H9 (cell line): ENCODE measurements around the gene TLCD3A. TPM values are rescaled to one million over a fixed set of nuclear protein-coding genes. Genes with fewer than 3 reads are reported as not detected.

ENCODE experiments used
- DNase-seq: peaks from one replicate; pipeline ENCODE4 v3.0.0-alpha.2; 2017
- H2AFZ ChIP-seq: one replicate; pipeline ENCODE4 v1.6.1; 2013; ENCODE audit warnings: mild to moderate bottlenecking, low read length, control low read depth, moderate library complexity
- H2AK5ac ChIP-seq: 2 replicates; pipeline ENCODE4 v1.6.1; 2013; ENCODE audit warnings: low read length, control low read depth, mixed read lengths; ENCODE audit not compliant: insufficient read length
- H2BK120ac ChIP-seq: one replicate; pipeline ENCODE4 v1.6.1; 2013; ENCODE audit warnings: low read depth, mild to moderate bottlenecking, low read length, control low read depth, inconsistent platforms; ENCODE audit not compliant: poor library complexity, severe bottlenecking
- H2BK12ac ChIP-seq: 2 replicates; pipeline ENCODE4 v1.6.1; 2013; ENCODE audit warnings: low read length, control low read depth, mixed read lengths, low read depth; ENCODE audit not compliant: insufficient read length
- H2BK15ac ChIP-seq: 2 replicates; pipeline ENCODE4 v1.6.1; 2013; ENCODE audit warnings: low read depth, low read length, control low read depth
- H2BK20ac ChIP-seq: one replicate; pipeline ENCODE4 v1.6.1; 2013; ENCODE audit warnings: low read depth, mild to moderate bottlenecking, low read length, control low read depth, inconsistent platforms; ENCODE audit not compliant: poor library complexity, severe bottlenecking
- H2BK5ac ChIP-seq: 2 replicates; pipeline ENCODE4 v1.6.1; 2013; ENCODE audit warnings: low read length, control low read depth, mixed read lengths; ENCODE audit not compliant: insufficient read length
- H3K14ac ChIP-seq: 2 replicates; pipeline ENCODE4 v1.6.1; 2013; ENCODE audit warnings: low read length, control low read depth; ENCODE audit not compliant: insufficient read depth
- H3K18ac ChIP-seq: 2 replicates; pipeline ENCODE4 v1.6.1; 2013; ENCODE audit warnings: low read depth, mild to moderate bottlenecking, mixed read lengths, low read length, control low read depth; ENCODE audit not compliant: insufficient read length
- H3K23ac ChIP-seq: 2 replicates; pipeline ENCODE4 v1.6.1; 2013; ENCODE audit warnings: low read length, control low read depth, mixed read lengths, low read depth; ENCODE audit not compliant: insufficient read length
- H3K23me2 ChIP-seq: 2 replicates; pipeline ENCODE4 v1.6.1; 2013; ENCODE audit warnings: low read depth, mild to moderate bottlenecking, mixed read lengths, low read length, control low read depth; ENCODE audit not compliant: insufficient read length, poor library complexity, severe bottlenecking
- H3K27ac ChIP-seq: 2 replicates; pipeline ENCODE4 v1.5.1; 2013; ENCODE audit warnings: low read length, control low read depth, mixed read lengths, low read depth; ENCODE audit not compliant: insufficient read length
- H3K27me3 ChIP-seq: 2 replicates; pipeline ENCODE4 v1.6.1; 2013; ENCODE audit warnings: low read length, control low read depth, inconsistent platforms; ENCODE audit not compliant: insufficient read depth
- H3K4ac ChIP-seq: 2 replicates; pipeline ENCODE4 v1.6.1; 2013; ENCODE audit warnings: low read depth, mild to moderate bottlenecking, control low read depth, inconsistent platforms, low read length, moderate library complexity
- H3K4me1 ChIP-seq: 2 replicates; pipeline ENCODE4 v1.6.1; 2013; ENCODE audit warnings: low read length, control low read depth, inconsistent platforms; ENCODE audit not compliant: insufficient read depth
- H3K4me2 ChIP-seq: 2 replicates; pipeline ENCODE4 v1.6.1; 2013; ENCODE audit warnings: low read length, control low read depth, mixed read lengths; ENCODE audit not compliant: insufficient read length, insufficient read depth
- H3K56ac ChIP-seq: 2 replicates; pipeline ENCODE4 v1.6.1; 2013; ENCODE audit warnings: low read depth, mild to moderate bottlenecking, mixed read lengths, low read length, control low read depth; ENCODE audit not compliant: insufficient read length
- H3K79me1 ChIP-seq: 2 replicates; pipeline ENCODE4 v1.6.1; 2013; ENCODE audit warnings: low read depth, mild to moderate bottlenecking, moderate library complexity, low read length, control low read depth, inconsistent platforms; ENCODE audit not compliant: insufficient read depth, poor library complexity, severe bottlenecking
- H3K79me2 ChIP-seq: 2 replicates; pipeline ENCODE4 v1.6.1; 2013; ENCODE audit warnings: low read length, control low read depth, inconsistent platforms; ENCODE audit not compliant: insufficient read depth
- H3K9ac ChIP-seq: 2 replicates; pipeline ENCODE4 v1.6.1; 2013; ENCODE audit warnings: low read length, control low read depth, mixed read lengths; ENCODE audit not compliant: insufficient read length; ENCODE audit errors: extremely low read depth
- H3K9me3 ChIP-seq: one replicate; pipeline ENCODE4 v1.6.1; 2013; ENCODE audit warnings: low read depth, low read length, inconsistent platforms; ENCODE audit not compliant: control insufficient read depth
- H3T11ph ChIP-seq: one replicate; pipeline ENCODE4 v1.6.1; 2013; ENCODE audit warnings: mild to moderate bottlenecking, low read length, control low read depth, inconsistent platforms
- H4K20me1 ChIP-seq: one replicate; pipeline ENCODE4 v1.6.1; 2013; ENCODE audit not compliant: control insufficient read depth, insufficient read length, insufficient read depth
- H4K5ac ChIP-seq: 2 replicates; pipeline ENCODE4 v1.6.1; 2013; ENCODE audit warnings: low read depth, mild to moderate bottlenecking, mixed read lengths, low read length, control low read depth; ENCODE audit not compliant: insufficient read length
- H4K8ac ChIP-seq: replicated peaks from 2 replicates; pipeline ENCODE4 v1.6.1; 2013; ENCODE audit warnings: low read length, control low read depth, mixed read lengths, low read depth; ENCODE audit not compliant: insufficient read length
- H4K91ac ChIP-seq: 2 replicates; pipeline ENCODE4 v1.6.1; 2013; ENCODE audit warnings: low read depth, mild to moderate bottlenecking, moderate library complexity, mixed read lengths, low read length, control low read depth; ENCODE audit not compliant: insufficient read length
- H3K27ac Mint-ChIP-seq, 3 experiments: 2 replicates in 2 of 3; 3 replicates in 1 of 3; pipeline ENCODE4 v1.8.0; 2020 to 2021; ENCODE audit warnings: mixed read lengths in 3 of 3, mild to moderate bottlenecking in 1 of 3, moderate library complexity in 1 of 3
- H3K27me3 Mint-ChIP-seq: 2 replicates; pipeline ENCODE4 v1.8.0; 2021; ENCODE audit warnings: low read depth, mild to moderate bottlenecking, moderate library complexity, mixed read lengths
- H3K36me3 Mint-ChIP-seq, 3 experiments: 2 replicates in 2 of 3; 3 replicates in 1 of 3; pipeline ENCODE4 v1.8.0; 2020 to 2021; ENCODE audit warnings: low read depth in 3 of 3, mixed read lengths in 3 of 3; ENCODE audit not compliant: insufficient read depth in 1 of 3
- H3K4me1 Mint-ChIP-seq, 2 experiments: 2 replicates each; pipeline ENCODE4 v1.8.0; 2020; ENCODE audit warnings: mixed read lengths in 2 of 2
- H3K4me3 Mint-ChIP-seq, 2 experiments: 2 replicates in 1 of 2; 3 replicates in 1 of 2; pipeline ENCODE4 v1.8.0; 2020 to 2021; ENCODE audit warnings: mild to moderate bottlenecking in 2 of 2, mixed read lengths in 2 of 2, moderate library complexity in 1 of 2
- H3K9me3 Mint-ChIP-seq, 2 experiments: 2 replicates in 1 of 2; 3 replicates in 1 of 2; pipeline ENCODE4 v1.8.0; 2020; ENCODE audit warnings: mild to moderate bottlenecking in 2 of 2, mixed read lengths in 2 of 2, moderate library complexity in 1 of 2
- CTCF ChIP-seq: fragments of 200-600 bp; sonication (generic); conservative IDR thresholded peaks from 3 replicates; pipeline ENCODE4 v1.8.0; 2021; ENCODE audit warnings: antibody characterized with exemption, mild to moderate bottlenecking
- WGBS: extraction: QIAGEN DNeasy Blood & Tissue Kit; methylation state at CpG from one replicate; pipeline ENCODE4 v1.1.7; 2013; ENCODE audit warnings: missing lambda C conversion rate, low lambda C conversion rate, mixed read lengths; ENCODE audit not compliant: insufficient read length; ENCODE audit errors: extremely low coverage; 5-methylcytosine and 5-hydroxymethylcytosine counted together
- total RNA-seq: library from RNA; stranded (reverse); gene quantifications from 2 replicates; pipeline ENCODE4 v1.2.1, GENCODE V29; 2021

Gene TLCD3A
- total RNA-seq, 1 experiment from 2014 or later = 29.6 TPM

- no peak overlapping the region for H3K23ac ChIP-seq
- H3K27ac ChIP-seq = no peak overlapping the region
- Mint-ChIP-seq H3K4me3 (no peak overlapping the region), H3K4me1 (no peaks in the 10 kb centered on the region), H3K36me3 (peaks cover 63 to 96% (median 95%) of the 10 kb centered on the region in 3 experiments), H3K27me3 (no peaks in the 10 kb centered on the region), H3K27ac (no peak overlapping the region), H3K9me3 (peaks cover 15 to 16% of the 10 kb centered on the region in 2 experiments)
- no peak overlapping the region for H3K4me2 ChIP-seq
- H2AK5ac ChIP-seq = no peak overlapping the region
- DNase-seq = no peak
- H3K79me1 ChIP-seq = no peaks in the 10 kb centered on the region
- H3K18ac ChIP-seq = no peak overlapping the region
- H3K27me3 ChIP-seq = no peaks in the 10 kb centered on the region
- no peak overlapping the region for H2BK5ac ChIP-seq
- H4K20me1 ChIP-seq = peaks cover 6% of the 10 kb centered on the region
- H2BK12ac ChIP-seq = no peak overlapping the region
- no peak overlapping the region for H3T11ph ChIP-seq
- no peak overlapping the region for H4K5ac ChIP-seq
- no peak overlapping the region for H2BK120ac ChIP-seq
- no peak overlapping the region for H2BK20ac ChIP-seq
- no peaks in the 10 kb centered on the region for H3K4me1 ChIP-seq
- H2BK15ac ChIP-seq = no peak overlapping the region
- H4K91ac ChIP-seq = no peak overlapping the region
- H3K9me3 ChIP-seq = no peaks in the 10 kb centered on the region
- TF ChIP-seq CTCF = no peak
- no peaks in the 10 kb centered on the region; the same call in 1 of the 2 replicates for H3K79me2 ChIP-seq
- no peak overlapping the region for H3K56ac ChIP-seq
- H3K4ac ChIP-seq = no peak overlapping the region
- H3K9ac ChIP-seq = no peak overlapping the region
- no peak overlapping the region for H3K14ac ChIP-seq
- no CpG with 5 or more reads among the region's 9 CpGs for WGBS
- no peak overlapping the region for H2AFZ ChIP-seq
- no peak overlapping the region for H4K8ac ChIP-seq
- no peaks in the 10 kb centered on the region for H3K23me2 ChIP-seq
Measured at GRCh38 chr17:744937-745336, 12.5 kb downstream of the TLCD3A start.
